GM21515 (cell line): ENCODE results near the gene AGBL1.

Source experiments
- ATAC-seq: cut with Tn5 transposase; IDR thresholded peaks from one replicate; pipeline ENCODE4 v1.9.1; 2021; ENCODE audit not compliant: unreplicated experiment

The AGBL1 gene

DNA sequence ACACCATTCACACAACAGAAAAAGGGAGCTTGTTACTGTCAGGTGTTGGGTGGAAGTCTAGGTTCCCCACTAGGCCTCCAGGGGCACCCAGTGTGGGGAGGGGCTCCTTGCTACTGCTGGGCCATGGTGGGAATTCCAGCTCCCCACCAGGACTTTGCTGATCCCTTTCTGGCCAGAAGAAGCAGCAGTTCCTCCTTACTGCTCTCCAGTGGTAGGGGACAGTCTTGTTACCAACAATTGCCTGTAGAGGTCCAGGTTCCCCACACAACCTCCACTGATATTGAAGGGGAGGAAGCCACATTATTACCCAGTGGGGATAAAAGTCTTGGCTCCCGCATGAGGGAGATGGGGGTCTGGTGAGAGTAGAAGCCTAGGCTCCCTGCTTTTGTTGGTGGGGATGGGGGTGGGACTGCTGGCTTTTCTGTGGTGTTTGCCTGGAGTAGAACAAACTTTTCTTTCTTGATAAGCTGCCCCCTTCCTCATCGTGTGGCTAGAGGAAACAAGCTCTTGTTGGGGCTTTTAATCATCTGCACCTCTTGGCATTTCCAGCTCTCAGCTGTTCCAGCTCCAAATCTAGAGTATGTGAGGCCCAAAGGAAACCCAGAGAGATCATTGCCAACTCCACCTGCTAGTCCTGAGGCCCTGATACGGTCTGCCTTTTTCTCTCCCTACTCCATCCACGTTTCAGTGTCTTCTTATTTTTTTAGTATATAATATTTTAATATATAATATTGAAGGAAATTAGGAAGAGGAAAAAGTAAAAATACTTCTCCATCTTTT, 824.2 kb downstream of the AGBL1 start:
- no peak for ATAC-seq

DNA sequence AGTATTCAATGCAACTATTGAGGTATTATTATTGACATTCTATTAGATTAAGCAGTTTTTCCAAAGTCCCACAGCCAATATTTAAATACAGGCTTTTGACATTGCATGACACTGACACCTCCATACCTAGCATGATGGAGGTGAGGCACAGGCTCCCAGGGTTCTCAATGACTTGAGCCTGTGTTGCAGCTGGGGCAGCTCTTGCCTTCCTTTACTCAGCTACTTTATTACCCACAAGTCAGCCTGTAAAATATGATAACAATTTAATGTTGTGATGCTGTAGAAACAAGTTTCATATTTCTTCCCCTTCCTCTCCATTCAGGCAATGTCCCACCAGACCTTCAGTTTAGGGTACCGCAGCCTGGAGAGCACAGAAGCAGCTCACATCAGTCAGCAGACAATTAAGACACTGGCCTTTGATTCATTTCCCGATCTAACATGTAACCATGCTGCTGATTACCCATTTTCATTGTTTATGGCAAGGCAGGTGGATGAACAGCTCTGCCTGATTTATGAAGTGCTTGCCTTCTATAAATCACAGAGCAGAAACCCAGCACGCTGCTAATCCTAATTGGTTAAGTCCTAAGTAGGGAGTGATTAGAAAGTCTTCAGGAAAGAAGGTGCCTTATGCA, 826.1 kb downstream of the AGBL1 start:
- ATAC-seq = no peak

DNA sequence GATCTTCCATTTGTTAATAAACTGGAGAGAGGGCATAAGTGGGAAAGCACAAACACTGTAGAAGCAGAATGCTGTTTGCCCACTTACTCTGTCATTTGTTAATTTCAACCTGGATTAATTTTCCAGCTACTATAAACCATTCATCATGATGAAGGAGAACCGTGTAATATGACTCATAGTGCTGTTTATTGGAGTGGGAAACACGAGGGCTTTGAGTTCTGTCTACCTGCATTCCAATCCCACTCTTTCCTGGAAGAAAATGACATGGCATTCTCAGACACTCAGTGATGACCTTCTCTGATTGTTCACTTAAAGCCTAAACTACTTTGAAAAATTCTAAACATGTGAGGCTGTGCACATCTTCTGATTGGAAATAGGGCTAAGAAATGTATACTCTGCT, 826.7 kb downstream of the AGBL1 start:
- ATAC-seq = no peak

DNA sequence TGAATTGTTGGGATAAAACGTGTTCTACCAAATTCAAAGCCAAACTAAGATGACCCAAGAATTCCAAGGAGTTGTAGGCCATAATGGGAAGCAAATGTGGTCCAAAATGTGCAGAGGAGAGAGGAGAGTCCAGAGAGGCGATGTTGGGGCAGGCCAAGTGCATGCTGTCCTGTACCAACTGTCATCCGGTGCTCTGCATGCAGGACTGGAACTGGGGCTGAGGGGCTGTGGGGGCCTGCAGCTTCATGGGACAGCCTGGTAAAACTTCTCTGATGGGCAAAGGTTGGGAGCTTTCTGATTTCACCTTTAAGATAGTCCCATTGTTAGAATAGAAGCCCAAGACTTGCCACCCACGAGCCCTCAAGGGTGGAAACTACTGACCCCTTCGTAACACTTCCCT, 831.4 kb downstream of the AGBL1 start:
- no peak for ATAC-seq

DNA sequence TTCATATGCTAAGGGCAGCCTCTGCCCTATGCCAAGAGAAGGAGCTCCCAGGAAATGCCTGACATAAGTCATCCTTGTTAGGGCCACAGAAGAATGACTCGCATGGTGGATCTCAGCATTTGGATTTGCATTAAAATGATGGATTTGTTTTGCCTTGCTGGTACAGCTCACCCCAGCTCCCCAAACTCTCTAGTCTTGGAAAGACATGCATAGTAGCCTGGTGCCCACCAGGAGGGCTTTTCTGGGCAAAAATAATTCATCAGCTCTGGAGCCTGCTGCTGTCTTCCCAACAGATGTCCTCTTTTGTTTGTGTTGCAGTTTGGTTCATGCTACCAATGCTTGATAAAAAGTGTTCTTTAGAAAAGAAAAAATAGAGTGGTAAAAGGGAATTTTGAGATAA, 833.0 kb downstream of the AGBL1 start:
- no peak for ATAC-seq

DNA sequence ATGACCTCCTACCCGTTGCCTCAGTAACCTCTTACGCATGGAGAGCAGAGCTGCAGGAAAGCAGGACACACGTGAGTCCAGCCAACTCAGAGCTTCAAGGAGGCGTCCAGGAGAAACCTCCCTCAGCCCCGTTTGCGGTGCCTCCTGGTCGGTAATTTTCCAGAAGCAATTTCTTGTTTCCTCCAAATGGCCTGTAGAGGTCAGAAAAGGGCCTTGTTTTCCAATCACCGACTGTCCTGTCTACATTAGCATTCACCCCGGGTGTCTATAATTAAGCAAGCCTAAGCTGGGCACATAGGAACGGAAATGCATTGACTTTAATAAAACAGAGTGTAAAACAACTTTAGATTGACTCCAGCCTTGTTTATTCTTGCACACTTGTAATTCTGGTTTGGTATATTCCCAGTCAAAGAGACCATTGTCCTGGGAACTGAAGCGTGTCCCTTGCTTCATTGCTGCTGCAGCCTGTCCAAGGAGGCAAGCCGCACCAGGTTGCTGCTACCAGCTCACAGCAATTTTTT, 836.2 kb downstream of the AGBL1 start:
- ATAC-seq = no peak

DNA sequence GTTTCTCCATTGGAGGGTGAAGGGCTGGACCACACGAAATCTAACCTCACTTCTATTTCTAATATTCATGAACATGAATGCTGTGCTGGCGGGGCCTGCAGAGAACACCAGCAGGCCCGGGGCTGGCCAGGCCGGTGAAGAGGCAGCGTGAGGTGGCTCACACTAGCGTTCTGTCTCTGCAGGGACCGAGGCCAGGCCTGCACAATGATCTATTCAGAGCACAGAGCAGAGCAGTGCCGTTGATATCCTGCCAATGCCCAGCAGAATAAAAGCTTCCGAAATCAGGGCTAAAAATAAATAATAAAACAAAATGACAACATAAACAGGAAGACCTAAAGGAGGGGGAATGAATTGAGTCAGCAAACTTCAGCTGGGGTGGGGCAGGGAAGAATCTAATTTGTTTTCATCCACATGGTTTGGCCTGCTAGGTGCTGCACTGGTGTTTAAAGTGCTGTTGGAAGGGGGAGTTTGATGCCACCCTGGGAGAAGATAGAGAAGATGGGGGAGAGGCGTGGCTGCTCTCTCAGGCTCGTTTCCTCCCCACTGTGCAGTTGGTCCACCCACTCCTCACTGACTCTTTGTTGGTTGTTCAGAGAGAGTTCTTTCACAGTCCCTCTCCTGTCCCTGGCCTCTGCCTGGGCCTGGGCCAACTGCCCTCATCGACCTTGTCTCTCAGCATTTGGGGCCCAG, 837.1 kb downstream of the AGBL1 start:
- ATAC-seq = no peak

DNA sequence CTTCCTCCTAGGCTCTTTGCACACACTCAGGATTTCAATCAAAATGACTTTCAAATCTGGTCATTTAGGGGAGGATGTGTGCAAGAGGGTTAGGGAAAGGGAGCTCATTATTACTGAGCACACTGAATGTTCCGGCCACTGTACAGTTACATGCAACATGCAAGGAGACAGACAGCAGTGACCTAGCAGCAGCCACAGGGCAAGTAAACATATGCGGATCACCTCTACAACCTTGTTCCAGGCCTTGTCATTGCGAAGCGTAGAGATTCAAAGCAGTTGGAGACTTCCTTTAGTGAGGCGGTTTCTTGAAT, 837.6 kb downstream of the AGBL1 start:
- no peak for ATAC-seq

DNA sequence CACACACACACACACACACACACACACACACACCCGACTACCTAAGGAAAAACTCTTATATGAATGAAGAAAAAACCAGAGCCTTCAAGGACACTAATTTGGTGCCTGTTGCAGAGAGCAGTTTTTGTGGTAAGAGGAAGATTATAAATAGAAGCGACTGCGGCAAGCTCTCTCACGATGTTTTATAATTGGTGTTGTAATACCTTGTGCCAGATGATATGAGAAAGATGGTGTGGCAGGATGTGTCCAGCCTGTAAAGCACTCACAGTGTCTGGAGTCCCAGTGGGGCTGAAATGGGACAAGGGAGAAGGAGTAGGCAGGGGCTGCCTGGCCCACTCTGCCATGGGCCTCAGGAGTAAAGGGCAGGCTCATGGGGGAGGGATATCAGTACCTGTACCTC, 839.9 kb downstream of the AGBL1 start:
- ATAC-seq = no peak

DNA sequence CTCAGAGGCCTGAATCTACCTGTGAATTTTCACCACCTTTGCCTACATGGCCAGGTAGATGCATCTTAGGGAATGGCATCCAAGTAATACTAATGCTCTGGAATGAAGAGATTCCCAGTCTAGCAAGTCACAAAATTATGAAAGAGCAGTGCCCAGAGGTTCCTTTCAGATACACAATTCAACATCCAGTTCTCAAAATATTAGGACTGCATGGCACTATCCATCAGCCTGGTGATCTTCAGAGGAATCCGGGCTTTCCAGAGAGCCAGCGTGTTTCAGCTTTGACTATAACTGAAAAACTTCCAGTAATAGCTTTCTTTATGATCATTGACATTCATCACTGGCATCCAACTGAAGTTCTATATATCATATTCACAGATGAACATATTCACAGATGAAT, 849.8 kb downstream of the AGBL1 start:
- ATAC-seq = no peak

DNA sequence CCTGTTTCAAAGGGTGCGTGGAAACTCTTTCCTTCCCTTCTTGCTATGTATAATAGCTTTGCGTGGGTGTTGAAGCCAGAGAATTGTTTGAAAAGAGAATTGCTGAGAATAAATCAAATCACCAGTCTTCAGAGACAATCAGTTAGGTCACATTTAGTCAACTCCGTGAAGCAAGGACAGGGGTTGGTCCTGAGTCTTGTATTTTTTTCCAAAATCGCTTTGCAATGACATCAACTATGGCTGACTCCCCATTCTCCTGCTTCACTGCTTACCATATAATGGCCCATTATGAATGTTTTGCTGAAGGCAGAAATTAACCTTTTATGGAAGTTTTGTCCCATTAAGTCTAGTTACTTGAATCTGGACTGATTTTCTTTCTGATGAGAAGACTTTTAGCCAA, 852.8 kb downstream of the AGBL1 start:
- ATAC-seq = no peak

DNA sequence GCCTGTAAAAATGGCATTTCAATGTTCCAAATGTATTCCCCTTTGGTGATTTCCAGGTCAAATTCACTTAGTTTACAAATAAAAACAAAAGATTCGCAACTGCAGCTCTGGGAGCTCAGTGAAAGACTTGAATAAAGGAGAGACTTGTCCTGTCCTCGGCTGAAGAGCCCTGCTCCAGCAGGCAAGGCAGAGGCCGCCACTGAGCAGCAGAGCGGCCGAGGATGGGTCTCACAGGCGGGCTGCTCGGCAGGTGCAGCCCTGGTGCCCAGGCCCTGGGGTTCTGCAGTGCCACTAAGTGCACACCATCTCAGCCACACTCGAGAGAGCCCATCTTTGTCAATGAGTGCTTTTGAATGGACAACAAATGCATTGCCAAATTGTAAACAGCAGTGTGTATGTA, 856.2 kb downstream of the AGBL1 start:
- ATAC-seq = no peak

DNA sequence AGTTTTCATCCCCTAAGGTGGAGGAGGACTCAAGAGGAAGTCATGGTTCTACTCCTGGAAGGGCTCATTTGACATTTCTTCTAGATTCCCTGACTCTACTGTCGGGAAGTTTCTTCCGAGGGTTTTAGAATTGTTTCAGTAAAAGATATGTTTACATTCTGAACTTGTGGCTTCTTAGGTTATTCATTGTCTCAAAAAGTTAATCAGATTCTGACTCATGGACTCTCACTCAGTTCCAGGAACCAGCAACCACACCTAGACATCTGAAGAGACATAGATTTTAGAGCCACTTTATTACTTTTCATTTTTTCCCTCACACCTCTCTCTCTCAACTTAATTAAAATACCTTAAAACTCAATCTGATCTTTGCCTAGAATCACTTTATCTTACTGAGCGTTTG, 862.6 kb downstream of the AGBL1 start:
- ATAC-seq = no peak

DNA sequence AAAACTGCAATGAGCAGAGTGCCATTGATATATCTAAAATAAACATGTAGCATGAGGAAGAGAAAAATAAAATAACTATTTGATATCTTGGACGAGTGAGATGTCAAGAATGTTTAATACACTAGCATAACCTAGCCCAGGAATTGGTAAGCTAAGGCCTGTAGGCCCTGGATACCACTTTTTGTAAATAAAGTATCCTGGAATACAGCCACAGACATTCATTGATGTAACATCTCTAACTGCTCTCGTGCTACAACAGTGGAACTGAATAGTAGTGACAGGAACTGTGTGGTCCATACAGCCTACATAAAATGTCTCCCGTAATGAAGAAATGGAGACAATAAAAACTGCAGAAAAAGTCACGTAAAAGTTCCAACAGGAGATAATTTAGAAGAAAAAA, 869.0 kb downstream of the AGBL1 start:
- no peak for ATAC-seq

DNA sequence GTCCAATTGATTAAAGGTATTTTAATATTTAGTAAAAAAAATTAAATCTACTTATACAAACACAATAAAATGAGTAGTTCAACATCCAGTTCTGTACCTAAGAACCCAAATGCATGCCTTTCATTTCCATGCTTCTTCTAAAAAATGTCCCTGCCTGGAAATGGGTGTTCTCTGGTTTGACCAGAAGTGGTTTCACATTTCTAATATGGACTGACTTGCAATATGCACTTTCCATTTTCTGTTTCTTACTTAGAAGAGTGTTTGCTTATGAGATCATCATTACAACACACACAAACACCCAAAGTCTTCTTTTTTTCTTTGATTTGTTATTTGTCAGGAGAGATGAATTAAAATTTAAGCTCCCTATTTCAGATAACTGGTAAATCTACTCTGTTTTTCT, 879.6 kb downstream of the AGBL1 start:
- ATAC-seq = no peak

DNA sequence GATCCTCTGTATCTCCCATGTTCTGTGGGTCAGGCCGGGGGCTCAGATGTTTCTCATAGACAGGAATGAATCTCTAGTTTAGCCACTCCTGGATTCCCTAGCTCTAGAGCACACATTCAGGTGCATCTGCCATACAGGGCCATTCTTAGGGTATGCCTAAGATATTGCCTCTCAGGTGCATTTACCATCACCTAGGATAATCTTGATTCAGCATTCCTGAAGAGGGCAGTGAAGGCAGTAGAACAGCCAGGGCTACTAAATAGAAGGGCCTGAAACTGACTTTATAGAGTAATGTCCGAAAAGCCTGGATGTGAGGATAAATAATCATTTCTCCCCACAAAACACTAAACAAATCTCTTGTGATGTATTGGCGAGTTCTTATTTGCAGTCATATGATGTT, 882.0 kb downstream of the AGBL1 start:
- ATAC-seq = no peak

DNA sequence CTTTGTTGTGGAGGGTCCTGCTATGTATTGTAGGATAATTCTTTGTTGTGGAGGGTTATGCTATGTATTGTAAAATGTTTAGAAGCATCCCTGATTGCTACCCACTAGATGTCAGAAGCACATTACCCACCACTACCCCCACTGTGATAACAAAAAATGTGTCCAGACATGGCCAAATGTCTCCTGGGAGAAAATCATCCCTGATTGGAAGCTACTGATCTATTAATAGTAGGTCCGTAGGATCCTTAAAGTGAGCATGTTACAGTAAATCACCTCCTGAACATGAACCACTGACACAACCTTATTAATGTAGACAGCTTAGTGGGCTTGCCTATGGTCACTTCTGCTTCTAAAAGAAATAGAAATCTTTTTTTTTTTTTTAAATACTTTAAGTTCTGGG, 884.6 kb downstream of the AGBL1 start:
- ATAC-seq = no peak

DNA sequence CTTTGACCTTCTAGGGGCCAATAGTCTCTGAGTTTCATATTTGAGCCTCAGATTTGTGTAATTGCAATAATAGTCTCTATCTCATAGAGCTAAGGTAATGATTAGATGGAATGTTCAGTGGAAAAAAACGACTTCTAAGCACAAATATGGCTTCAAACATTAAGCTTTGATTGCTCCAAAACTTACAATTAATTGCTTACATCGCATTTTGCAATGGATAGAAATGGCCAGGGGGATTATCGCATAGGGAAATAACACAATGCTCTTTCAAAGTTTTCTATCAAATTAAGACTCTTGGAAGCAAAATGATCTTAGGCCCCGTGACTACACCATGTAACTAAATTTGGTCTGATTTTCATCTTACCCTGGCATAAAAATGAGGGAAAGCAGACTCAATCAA, 888.6 kb downstream of the AGBL1 start:
- ATAC-seq = no peak

DNA sequence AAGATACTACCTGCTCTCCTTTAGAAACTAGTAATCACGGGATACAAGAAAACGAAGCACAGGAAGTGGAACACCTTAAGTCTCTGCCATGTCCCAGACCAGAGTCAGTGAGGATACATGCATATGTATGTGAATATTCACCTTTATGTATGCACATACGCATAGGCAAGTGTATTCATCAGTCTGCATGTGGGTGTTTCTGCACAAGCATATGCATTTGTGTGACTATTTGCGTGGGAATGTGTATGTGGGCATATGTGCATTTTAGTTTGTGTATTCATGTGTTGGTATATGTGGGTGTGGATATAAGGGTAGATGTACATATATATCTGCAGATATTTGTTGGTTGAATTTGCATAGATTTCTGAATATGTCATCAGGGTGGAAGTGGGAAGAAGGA, 889.7 kb downstream of the AGBL1 start:
- ATAC-seq = no peak

DNA sequence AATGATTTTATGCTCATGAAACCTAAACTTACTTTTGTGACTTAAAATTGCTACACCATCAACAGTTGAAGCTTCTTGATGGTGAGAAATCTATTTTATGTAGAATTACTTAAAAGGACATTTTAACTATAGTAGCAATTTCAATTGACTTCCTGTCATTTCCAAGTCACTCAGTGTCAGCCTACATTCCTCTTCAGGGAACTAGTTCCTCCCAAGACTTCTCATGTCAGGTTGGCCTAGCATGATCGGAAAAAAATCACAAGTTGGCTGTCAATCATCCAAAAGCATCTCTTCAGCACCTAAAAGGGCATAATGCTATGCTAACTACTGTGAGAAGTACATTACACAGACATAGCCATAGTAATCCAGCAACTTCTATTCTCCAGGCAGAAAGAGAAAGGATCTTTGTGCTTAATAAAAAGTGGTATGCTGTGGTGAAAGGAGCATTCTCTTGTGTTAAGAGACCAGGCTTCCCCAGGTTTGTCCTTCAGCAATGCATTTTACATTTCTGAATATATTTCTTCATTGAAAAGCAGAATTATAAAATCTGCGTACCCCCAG, 893.7 kb downstream of the AGBL1 start:
- no peak for ATAC-seq

DNA sequence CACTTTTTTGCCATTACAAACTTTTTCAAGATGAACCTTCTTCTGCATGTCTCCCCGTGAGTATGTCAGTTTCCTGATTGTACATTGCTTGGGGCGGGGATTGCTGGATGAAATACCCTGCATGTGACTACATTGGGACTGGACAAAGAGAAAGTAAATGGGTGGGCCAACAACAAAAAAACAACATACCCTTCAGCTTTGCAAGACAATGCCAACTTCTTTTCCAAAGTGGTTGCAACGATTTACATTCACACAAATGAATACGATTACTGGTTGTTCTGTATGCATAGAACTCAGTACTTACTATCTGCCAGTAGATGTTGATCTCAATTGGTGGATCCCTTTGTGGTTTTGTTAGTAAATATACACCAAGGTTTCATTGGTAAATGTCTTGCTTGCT, 908.4 kb downstream of the AGBL1 start:
- no peak for ATAC-seq

DNA sequence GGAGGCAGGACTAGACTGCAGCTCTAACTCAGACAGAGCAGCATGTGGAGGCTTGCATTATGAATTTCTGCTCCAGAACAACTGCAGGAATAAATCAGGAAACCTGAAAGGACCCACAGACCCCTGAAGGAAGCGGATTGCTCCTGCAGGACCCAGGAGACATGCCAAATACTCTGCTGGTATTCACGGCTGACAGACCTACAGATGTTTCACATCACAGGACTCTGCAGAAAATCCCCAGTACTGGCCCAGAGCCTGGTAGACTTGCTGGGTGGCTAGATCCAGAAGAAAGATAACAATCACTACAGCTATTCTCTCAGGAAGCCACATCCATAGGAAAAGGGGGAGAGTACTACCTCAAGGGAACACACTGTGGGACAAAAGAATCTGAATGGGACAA, 942.1 kb downstream of the AGBL1 start:
- no peak for ATAC-seq
